Smooth muscle cell (in vitro differentiated cells): Measurements from ENCODE around the gene SOX4. TPM values are rescaled to one million over a fixed set of nuclear protein-coding genes. Genes with fewer than 3 reads are reported as not detected.

ENCODE experiments used
- DNase-seq: peaks from one replicate; lab custom pipeline; 2025; ENCODE audit not compliant: unreplicated experiment; lab: John Stamatoyannopoulos, UW
- H2AFZ ChIP-seq: fragments of 200-600 bp; sonication (generic); 2 replicates; pipeline ENCODE4 v1.6.0; 2016; ENCODE audit warnings: antibody characterized with exemption, low read depth, mild to moderate bottlenecking
- H3F3A ChIP-seq: fragments of 200-600 bp; sonication (generic); 2 replicates; pipeline ENCODE4 v1.6.0; 2017; ENCODE audit warnings: antibody characterized with exemption, low read depth
- H3K27ac ChIP-seq: fragments of 200-600 bp; sonication (generic); 2 replicates; pipeline ENCODE4 v1.5.1; 2016; ENCODE audit warnings: low read depth, mild to moderate bottlenecking
- H3K27me3 ChIP-seq: fragments of 200-600 bp; sonication (generic); 2 replicates; pipeline ENCODE4 v1.6.1; 2016; ENCODE audit warnings: low read depth, mild to moderate bottlenecking
- H3K36me3 ChIP-seq: fragments of 200-600 bp; sonication (generic); 2 replicates; pipeline ENCODE4 v1.5.1; 2016; ENCODE audit warnings: low read depth
- H3K4me1 ChIP-seq: fragments of 200-600 bp; sonication (generic); 2 replicates; pipeline ENCODE4 v1.5.1; 2016; ENCODE audit warnings: low read depth
- H3K4me2 ChIP-seq: fragments of 200-600 bp; sonication (generic); 2 replicates; pipeline ENCODE4 v1.6.0; 2016; ENCODE audit warnings: mild to moderate bottlenecking
- H3K4me3 ChIP-seq: fragments of 200-600 bp; sonication (generic); 2 replicates; pipeline ENCODE4 v1.5.1; 2016; ENCODE audit warnings: mild to moderate bottlenecking
- H3K79me2 ChIP-seq: fragments of 200-600 bp; sonication (generic); 2 replicates; pipeline ENCODE4 v1.6.0; 2016; ENCODE audit warnings: low read depth, mild to moderate bottlenecking
- H3K9ac ChIP-seq: fragments of 200-600 bp; sonication (generic); 2 replicates; pipeline ENCODE4 v1.6.0; 2016; ENCODE audit warnings: low read depth
- H3K9me3 ChIP-seq: fragments of 200-600 bp; sonication (generic); replicated peaks from 2 replicates; pipeline ENCODE4 v1.5.1; 2016; ENCODE audit warnings: low read depth
- H4K20me1 ChIP-seq: fragments of 200-600 bp; sonication (generic); 2 replicates; pipeline ENCODE4 v1.6.0; 2016; ENCODE audit warnings: low read depth
- WGBS: methylation state at CpG from one replicate; pipeline ENCODE4 v1.1.7; 2016; ENCODE audit warnings: low lambda C conversion rate; 5-methylcytosine and 5-hydroxymethylcytosine counted together
- polyA plus RNA-seq: library from polyadenylated mRNA; unstranded; fragments of >200 nt; fragmentation: Nextera tagmentation; extraction: Ambion mirVana; gene quantifications from 2 replicates; pipeline ENCODE4 v1.2.1, GENCODE V29; 2016
- small RNA-seq: library from RNA; depleted of rRNA; stranded (forward); fragments of <200 nt; gene quantifications from one replicate; pipeline ENCODE3, GENCODE V24; 2014
- total RNA-seq: library from RNA; depleted of rRNA; stranded (reverse); fragments of >200 nt; gene quantifications from 2 replicates; pipeline ENCODE4 v1.2.3, GENCODE V29; 2014
- TF ChIP-seq, protein P1 (sequence below): fragments of 200-600 bp; sonication (generic); IDR thresholded peaks from 2 replicates; pipeline ENCODE4 v1.5.1; 2017; ENCODE audit warnings: borderline replicate concordance, mild to moderate bottlenecking, antibody characterized with exemption; ENCODE audit not compliant: insufficient read depth, poor library complexity, severe bottlenecking

SOX4 gene
- total and polyA plus RNA-seq, 2 experiments from 2014 or later: 91.9 to 109 TPM

DNA sequence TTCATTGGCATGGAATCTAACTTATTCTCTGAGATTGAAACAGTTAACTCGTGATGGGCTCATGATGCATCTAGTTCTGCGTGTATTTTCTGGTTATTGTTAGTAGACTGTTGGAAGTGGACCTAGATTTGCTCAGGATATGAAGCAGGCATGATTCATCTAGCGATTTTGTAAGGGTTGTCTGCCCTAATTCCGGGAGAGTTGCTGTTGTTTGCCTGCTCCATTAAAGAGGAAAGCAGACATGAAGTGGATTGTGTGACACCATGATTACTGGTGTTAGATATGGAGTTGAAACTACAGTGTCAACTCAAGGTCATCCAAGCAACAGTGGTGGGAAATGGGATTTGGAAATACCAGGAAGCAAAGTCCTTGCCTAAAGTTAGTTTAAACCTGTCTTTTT lies 41.0 kb downstream of the SOX4 start:
- Histone ChIP-seq H2AFZ (no peak overlapping the region), H3F3A (peaks cover 4% of the 10 kb centered on the region), H3K79me2 (no peaks in the 10 kb centered on the region), H3K4me1 (no peaks in the 10 kb centered on the region), H3K4me2 (peak overlapping the region; percentile 30), H4K20me1 (no peaks in the 10 kb centered on the region), H3K27me3 (no peaks in the 10 kb centered on the region), H3K9me3 (no peaks in the 10 kb centered on the region), H3K9ac (peak overlapping the region; percentile 1), H3K36me3 (no peaks in the 10 kb centered on the region), H3K27ac (peak overlapping the region; percentile 83), H3K4me3 (no peak overlapping the region)
- no peak for DNase-seq
- WGBS: 7% methylated on average over 4 of the region's 4 CpGs
- TF ChIP-seq, protein P1, sequence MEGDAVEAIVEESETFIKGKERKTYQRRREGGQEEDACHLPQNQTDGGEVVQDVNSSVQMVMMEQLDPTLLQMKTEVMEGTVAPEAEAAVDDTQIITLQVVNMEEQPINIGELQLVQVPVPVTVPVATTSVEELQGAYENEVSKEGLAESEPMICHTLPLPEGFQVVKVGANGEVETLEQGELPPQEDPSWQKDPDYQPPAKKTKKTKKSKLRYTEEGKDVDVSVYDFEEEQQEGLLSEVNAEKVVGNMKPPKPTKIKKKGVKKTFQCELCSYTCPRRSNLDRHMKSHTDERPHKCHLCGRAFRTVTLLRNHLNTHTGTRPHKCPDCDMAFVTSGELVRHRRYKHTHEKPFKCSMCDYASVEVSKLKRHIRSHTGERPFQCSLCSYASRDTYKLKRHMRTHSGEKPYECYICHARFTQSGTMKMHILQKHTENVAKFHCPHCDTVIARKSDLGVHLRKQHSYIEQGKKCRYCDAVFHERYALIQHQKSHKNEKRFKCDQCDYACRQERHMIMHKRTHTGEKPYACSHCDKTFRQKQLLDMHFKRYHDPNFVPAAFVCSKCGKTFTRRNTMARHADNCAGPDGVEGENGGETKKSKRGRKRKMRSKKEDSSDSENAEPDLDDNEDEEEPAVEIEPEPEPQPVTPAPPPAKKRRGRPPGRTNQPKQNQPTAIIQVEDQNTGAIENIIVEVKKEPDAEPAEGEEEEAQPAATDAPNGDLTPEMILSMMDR: no peak

DNA sequence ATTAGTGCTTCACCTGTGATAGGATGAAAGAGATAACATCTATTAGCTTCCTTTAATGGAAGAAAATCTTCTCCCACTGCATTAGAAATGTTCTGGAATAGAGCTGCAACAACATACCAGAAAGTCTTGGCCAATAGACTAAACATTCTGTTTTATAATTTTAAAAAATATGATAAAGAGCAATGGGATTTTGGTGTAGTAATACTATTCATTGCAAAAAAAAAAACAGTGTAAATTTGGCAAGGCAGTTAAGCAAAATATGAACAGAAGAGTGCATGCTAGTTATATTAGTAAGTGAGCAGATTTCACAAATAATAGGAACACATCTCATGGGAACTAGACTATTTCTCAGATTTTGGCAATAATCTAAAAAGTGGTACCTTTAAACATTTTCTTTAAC lies 43.3 kb downstream of the SOX4 start:
- H4K20me1 ChIP-seq: no peaks in the 10 kb centered on the region
- H3F3A ChIP-seq: peaks cover 4% of the 10 kb centered on the region
- no peak for DNase-seq

DNA sequence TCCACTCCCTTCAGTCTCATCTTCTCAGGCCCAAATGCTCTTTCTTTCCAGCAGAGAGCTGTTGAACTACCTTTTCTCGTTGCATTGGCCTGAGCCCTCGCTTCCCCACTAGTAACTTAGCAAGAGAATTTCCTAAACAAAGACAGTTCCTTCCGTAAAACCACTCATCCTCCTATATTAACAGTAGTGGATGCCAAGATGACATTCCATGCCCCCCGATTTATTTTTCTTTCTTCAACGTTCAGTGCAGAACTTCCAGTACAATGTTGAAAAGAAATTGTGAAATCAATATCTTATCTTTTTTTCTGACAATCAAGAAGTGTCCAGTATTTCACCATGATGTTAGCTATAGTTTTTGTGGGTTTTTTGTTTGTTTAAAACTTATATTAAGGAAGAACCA lies 45.8 kb downstream of the SOX4 start:
- Histone ChIP-seq H3K4me3 (no peak overlapping the region), H2AFZ (no peak overlapping the region), H3K79me2 (no peaks in the 10 kb centered on the region), H3K9me3 (no peaks in the 10 kb centered on the region), H3K9ac (no peak overlapping the region), H3F3A (peaks cover 4% of the 10 kb centered on the region), H3K36me3 (no peaks in the 10 kb centered on the region), H3K27ac (no peak overlapping the region), H3K4me1 (no peaks in the 10 kb centered on the region), H3K27me3 (no peaks in the 10 kb centered on the region), H4K20me1 (no peaks in the 10 kb centered on the region), H3K4me2 (no peak overlapping the region)
- DNase-seq: no peak
- 94% methylated on average over 5 of the region's 5 CpGs for WGBS
- TF ChIP-seq, protein P1: no peak

More for the DNA sequence above, 43.3 kb downstream of the SOX4 start:
- TF ChIP-seq, protein P1: no peak
- H3K4me3 ChIP-seq: no peak overlapping the region
- H2AFZ ChIP-seq: no peak overlapping the region
- H3K9ac ChIP-seq: no peak overlapping the region
- H3K36me3 ChIP-seq: no peaks in the 10 kb centered on the region
- no peaks in the 10 kb centered on the region for H3K9me3 ChIP-seq
- no peaks in the 10 kb centered on the region for H3K27me3 ChIP-seq
- H3K79me2 ChIP-seq: no peaks in the 10 kb centered on the region
- no peak overlapping the region for H3K4me2 ChIP-seq
- no peaks in the 10 kb centered on the region for H3K4me1 ChIP-seq
- H3K27ac ChIP-seq: no peak overlapping the region

Small RNAs within 50 kb of the gene (small RNA-seq; reads per million reads assigned to genes)
- not detected for gene BOLA2P3
